Measurements from ENCODE around the gene PTPA. TPM values are rescaled to one million over a fixed set of nuclear protein-coding genes. Genes with fewer than 3 reads are reported as not detected.
A peak's percentile ranks its signal among the peaks of the same experiment; 100 is the strongest.

The PTPA gene
- polyA plus RNA-seq, 4 donors = 50.8 to 113 (median 60.8) TPM

DNA sequence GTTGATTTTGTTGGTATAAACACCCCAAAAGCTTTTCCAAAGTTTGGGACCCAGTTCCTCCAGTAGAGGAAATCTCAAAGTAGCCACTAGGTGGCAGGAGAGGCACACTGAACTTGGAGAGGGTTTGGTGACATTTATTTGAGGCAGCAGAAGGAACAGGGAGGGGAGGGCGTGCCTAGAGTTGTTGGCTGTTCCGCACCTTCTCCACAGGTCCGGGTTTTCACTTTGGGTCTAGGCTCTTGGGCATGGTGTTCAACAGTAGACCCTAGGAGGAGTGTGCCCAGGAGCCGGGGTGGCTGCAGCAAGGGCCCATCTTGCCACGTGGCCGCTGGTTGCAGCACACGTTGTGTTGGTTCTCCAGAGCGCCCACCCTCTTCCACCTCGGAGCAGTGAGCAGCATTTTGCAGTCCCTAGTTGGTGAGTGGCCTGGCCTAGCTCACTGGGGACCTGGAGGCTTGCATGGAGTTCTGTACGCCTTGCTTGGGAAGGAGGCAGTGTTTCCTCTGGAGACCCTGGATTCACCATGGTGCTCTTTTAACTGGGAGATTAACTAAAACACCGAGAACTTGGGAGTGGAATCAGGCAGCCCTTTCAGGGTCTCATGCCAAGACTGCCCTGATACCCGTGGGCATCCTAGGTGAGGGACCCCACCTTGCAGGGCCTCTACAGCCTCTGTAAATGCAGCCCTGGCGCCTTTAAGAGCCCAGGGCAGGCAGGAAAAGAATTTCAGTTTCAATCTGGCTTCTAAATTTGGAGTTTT is 28.2 kb downstream of the PTPA start:
- peak; percentile 88 to 92 for DNase-seq
- Histone ChIP-seq H3K4me3 (ENCODE audit: low read depth in 1 of 3, low read length in 3 of 3) (peak overlapping the region in 2 of 3 donors; percentile 38 to 40), H3K36me3 (ENCODE audit: control insufficient read depth in 3 of 3, insufficient read depth in 2 of 3, low read depth in 1 of 3, low read length in 3 of 3) (peaks cover 4 to 76% (median 11%) of the 10 kb centered on the region in 3 donors), H3K4me1 (ENCODE audit: control insufficient read depth in 3 of 3, insufficient read depth in 2 of 3, low read depth in 1 of 3, low read length in 2 of 3) (peaks cover 0 to 56% (median 14%) of the 10 kb centered on the region in 3 donors), H3K27me3 (ENCODE audit: control insufficient read depth in 3 of 3, insufficient read depth in 3 of 3, low read length in 3 of 3) (no peaks in the 10 kb centered on the region), H3K9me3 (ENCODE audit: control insufficient read depth in 2 of 2, insufficient read depth in 1 of 2, low read depth in 1 of 2, low read length in 1 of 2) (no peaks in the 10 kb centered on the region), H3K27ac (ENCODE audit: low read depth in 1 of 3, low read length in 2 of 3) (peak overlapping the region; percentile 91 to 100 (median 99))
- no peak for FAIRE-seq
- 6 to 12% (median 7%) methylated on average over 13 of the region's 13 CpGs for WGBS, 3 donors

GRCh38 chr9:129139993-129140396 is 28.8 kb downstream of the PTPA start:
- WGBS, 3 donors = 0 to 3% (median 1%) methylated on average over 11 of the region's 11 CpGs
- FAIRE-seq (no peak), DNase-seq (peak; percentile 91 to 95)
- Histone ChIP-seq H3K4me1 (ENCODE audit: control insufficient read depth in 3 of 3, insufficient read depth in 2 of 3, low read depth in 1 of 3, low read length in 2 of 3) (peaks cover 0 to 56% (median 14%) of the 10 kb centered on the region in 3 donors), H3K27me3 (ENCODE audit: control insufficient read depth in 3 of 3, insufficient read depth in 3 of 3, low read length in 3 of 3) (no peaks in the 10 kb centered on the region), H3K4me3 (ENCODE audit: low read depth in 1 of 3, low read length in 3 of 3) (peak overlapping the region in 2 of 3 donors; percentile 38 to 40), H3K36me3 (ENCODE audit: control insufficient read depth in 3 of 3, insufficient read depth in 2 of 3, low read depth in 1 of 3, low read length in 3 of 3) (peaks cover 0 to 74% (median 11%) of the 10 kb centered on the region in 3 donors), H3K27ac (ENCODE audit: low read depth in 1 of 3, low read length in 2 of 3) (peak overlapping the region; percentile 91 to 100 (median 99)), H3K9me3 (ENCODE audit: control insufficient read depth in 2 of 2, insufficient read depth in 1 of 2, low read depth in 1 of 2, low read length in 1 of 2) (no peaks in the 10 kb centered on the region)

GRCh38 chr9:129140397-129141065 is 29.3 kb downstream of the PTPA start:
- H3K4me3 ChIP-seq (ENCODE audit: low read depth in 1 of 3, low read length in 3 of 3) = peak overlapping the region in 2 of 3 donors; percentile 7 to 38
- DNase-seq (peak; percentile 45 to 73), FAIRE-seq (no peak)
- peak overlapping the region; percentile 91 to 100 (median 99) for H3K27ac ChIP-seq (ENCODE audit: low read depth in 1 of 3, low read length in 2 of 3)
- no peaks in the 10 kb centered on the region for H3K27me3 ChIP-seq (ENCODE audit: control insufficient read depth in 3 of 3, insufficient read depth in 3 of 3, low read length in 3 of 3)
- H3K36me3 ChIP-seq (ENCODE audit: control insufficient read depth in 3 of 3, insufficient read depth in 2 of 3, low read depth in 1 of 3, low read length in 3 of 3) = peaks cover 0 to 74% (median 11%) of the 10 kb centered on the region in 3 donors
- H3K4me1 ChIP-seq (ENCODE audit: control insufficient read depth in 3 of 3, insufficient read depth in 2 of 3, low read depth in 1 of 3, low read length in 2 of 3) = peaks cover 0 to 60% (median 14%) of the 10 kb centered on the region in 3 donors
- WGBS, 3 donors = 12 to 15% (median 13%) methylated on average over 8 of the region's 8 CpGs
- no peaks in the 10 kb centered on the region for H3K9me3 ChIP-seq (ENCODE audit: control insufficient read depth in 2 of 2, insufficient read depth in 1 of 2, low read depth in 1 of 2, low read length in 1 of 2)

DNA sequence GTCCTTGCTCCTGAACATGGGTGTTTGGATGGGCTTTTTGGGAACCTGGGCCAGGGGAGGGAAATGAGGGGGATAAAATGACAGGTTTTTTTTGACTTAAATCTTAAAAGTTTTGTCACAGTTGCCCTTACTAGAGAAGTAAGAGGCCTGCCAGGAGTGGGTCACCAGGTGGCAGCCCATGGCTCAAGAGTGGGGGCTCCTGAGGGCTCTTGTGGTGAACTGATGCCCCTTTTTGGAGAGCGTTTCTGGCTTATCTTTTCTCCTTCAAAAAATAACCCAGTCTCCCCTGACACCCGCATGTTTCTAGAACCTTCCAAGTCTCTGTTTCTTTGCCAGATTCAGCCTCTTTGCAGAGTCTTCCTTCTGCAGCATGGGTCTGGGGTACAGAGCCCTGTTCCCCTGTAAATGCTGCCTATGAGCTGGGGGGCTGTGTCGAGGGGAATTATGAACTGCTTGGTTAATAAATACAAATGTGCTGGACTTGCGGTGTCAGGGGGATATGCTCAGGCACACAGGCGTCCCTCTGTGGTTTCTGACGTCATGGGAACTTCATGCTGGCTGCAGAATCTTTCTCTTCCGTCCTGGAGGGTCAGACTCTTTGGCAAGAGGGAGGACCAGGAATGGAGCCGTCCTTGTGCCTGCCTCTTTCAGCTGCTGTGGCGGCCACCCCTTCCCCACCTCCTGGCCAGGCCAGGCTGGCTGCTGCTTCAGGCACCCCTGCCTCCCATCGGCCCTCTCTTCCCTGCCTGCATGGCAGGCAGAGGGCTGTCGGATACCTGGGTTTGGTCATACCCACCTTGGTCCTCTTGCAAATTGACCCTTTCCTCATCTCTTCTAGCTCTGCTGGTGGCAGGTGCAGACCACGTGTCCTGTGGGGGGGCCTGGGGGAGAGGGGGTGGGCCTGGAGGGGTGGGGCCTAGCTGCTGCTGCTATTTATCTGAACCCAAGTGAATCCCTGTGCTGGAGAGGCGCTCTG is 30.1 kb downstream of the PTPA start:
- peak; percentile 33 to 67 for DNase-seq
- no peak for FAIRE-seq
- Histone ChIP-seq H3K4me1 (ENCODE audit: control insufficient read depth in 3 of 3, insufficient read depth in 2 of 3, low read depth in 1 of 3, low read length in 2 of 3) (peaks cover 0 to 69% (median 14%) of the 10 kb centered on the region in 3 donors), H3K9me3 (ENCODE audit: control insufficient read depth in 2 of 2, insufficient read depth in 1 of 2, low read depth in 1 of 2, low read length in 1 of 2) (no peaks in the 10 kb centered on the region), H3K27ac (ENCODE audit: low read depth in 1 of 3, low read length in 2 of 3) (peak overlapping the region; percentile 69 to 100 (median 99)), H3K27me3 (ENCODE audit: control insufficient read depth in 3 of 3, insufficient read depth in 3 of 3, low read length in 3 of 3) (no peaks in the 10 kb centered on the region), H3K36me3 (ENCODE audit: control insufficient read depth in 3 of 3, insufficient read depth in 2 of 3, low read depth in 1 of 3, low read length in 3 of 3) (peaks cover 0 to 76% (median 8%) of the 10 kb centered on the region in 3 donors), H3K4me3 (ENCODE audit: low read depth in 1 of 3, low read length in 3 of 3) (peak overlapping the region in 1 of 3 donors; percentile 3)
- 22 to 61% (median 49%) methylated on average over 12 to 13 of the region's 13 CpGs for WGBS, 3 donors

DNA sequence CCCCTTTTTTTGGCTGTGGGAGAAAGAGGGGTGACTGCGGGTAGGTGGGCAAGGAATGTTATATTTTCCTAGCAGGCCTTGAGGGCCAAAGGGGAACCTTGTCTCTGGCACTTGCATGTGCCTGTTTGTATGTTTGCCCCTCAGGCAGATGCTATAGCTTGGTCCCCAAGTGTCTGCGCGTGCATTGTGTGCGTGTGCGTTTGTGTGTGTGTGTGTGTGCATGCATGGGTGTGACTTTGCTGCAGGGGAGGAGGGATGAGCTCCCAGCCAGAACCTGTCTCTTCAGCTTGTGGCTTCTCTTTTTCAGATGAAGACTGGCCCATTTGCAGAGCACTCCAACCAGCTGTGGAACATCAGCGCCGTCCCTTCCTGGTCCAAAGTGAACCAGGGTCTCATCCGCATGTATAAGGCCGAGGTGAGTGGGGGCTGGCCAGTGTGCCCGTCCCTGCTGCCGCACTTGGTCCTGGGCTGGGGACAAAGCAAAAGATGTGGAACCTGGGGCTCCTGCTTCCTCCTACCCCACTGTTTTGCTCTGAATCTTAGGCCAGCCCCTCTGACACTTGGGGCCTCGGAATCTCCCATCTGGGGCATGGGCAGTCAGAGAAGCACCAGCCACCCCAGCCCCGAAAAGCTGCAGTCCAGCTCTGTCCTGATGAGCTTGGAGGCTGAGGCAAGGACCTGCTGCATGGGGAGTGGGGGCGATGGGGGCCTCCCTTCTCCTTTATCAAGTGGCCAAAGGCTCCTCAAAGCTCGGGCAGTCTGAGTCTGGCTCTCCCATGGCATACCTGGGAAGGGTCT is 31.1 kb downstream of the PTPA start:
- no peak overlapping the region for H3K4me3 ChIP-seq (ENCODE audit: low read depth in 1 of 3, low read length in 3 of 3)
- peaks cover 0 to 73% (median 14%) of the 10 kb centered on the region in 3 donors for H3K4me1 ChIP-seq (ENCODE audit: control insufficient read depth in 3 of 3, insufficient read depth in 2 of 3, low read depth in 1 of 3, low read length in 2 of 3)
- FAIRE-seq = no peak
- WGBS, 3 donors = 67 to 87% (median 77%) methylated on average over 15 of the region's 15 CpGs
- no peaks in the 10 kb centered on the region for H3K27me3 ChIP-seq (ENCODE audit: control insufficient read depth in 3 of 3, insufficient read depth in 3 of 3, low read length in 3 of 3)
- peak overlapping the region in 2 of 3 donors; percentile 99 to 100 for H3K27ac ChIP-seq (ENCODE audit: low read depth in 1 of 3, low read length in 2 of 3)
- H3K9me3 ChIP-seq (ENCODE audit: control insufficient read depth in 2 of 2, insufficient read depth in 1 of 2, low read depth in 1 of 2, low read length in 1 of 2) = no peaks in the 10 kb centered on the region
- H3K36me3 ChIP-seq (ENCODE audit: control insufficient read depth in 3 of 3, insufficient read depth in 2 of 3, low read depth in 1 of 3, low read length in 3 of 3) = peaks cover 0 to 76% (median 4%) of the 10 kb centered on the region in 3 donors
- DNase-seq = no peak

DNA sequence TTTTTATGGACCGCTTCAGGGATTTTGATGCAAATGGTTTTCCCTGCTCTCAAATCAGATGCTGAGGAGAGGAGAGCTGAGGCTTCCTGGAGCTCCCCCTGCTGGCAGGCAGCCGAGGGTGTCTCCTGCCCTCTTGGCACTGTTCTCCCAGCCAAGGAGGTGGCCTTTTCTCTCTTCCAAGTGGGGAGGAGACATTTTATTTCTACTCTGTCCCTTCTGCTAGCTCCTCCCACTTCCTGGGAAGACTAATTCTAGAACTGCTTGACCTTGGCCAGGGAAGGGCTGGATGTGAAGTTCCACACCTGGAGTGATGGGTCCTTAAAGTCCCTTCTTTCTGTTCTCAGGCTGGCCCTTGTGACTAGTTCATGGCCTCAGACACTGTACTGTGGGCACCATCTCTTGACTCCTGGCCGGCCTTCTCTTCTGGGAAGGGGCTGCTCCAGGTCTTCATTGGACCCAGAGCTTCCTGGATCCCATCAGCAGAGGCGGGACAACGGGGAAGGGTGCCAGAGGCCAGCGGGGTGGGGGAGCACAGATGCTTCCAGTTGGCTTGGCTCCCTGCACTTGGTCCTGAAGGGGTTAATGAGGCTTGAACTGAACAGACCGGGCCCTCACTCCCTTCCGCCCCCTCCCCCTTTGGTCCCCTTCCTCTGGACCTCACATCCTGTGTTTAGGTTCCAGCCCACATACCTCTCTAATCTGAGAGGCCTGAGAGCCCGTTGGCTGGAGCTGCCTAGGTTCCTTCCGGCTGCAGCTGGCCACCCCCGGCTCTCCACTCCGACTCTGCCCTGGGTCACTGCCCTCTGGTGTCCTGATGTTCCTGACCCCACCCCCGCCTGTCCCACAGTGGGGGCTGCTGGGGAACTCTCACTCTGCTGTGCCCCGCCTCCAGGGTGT is 32.1 kb downstream of the PTPA start:
- H3K9me3 ChIP-seq (ENCODE audit: control insufficient read depth in 2 of 2, insufficient read depth in 1 of 2, low read depth in 1 of 2, low read length in 1 of 2) = no peaks in the 10 kb centered on the region
- FAIRE-seq = no peak
- no peaks in the 10 kb centered on the region for H3K27me3 ChIP-seq (ENCODE audit: control insufficient read depth in 3 of 3, insufficient read depth in 3 of 3, low read length in 3 of 3)
- WGBS, 3 donors = 46 to 66% (median 59%) methylated on average over 13 to 14 of the region's 14 CpGs
- DNase-seq = peak; percentile 84 to 89
- peaks cover 0 to 69% (median 14%) of the 10 kb centered on the region in 3 donors for H3K4me1 ChIP-seq (ENCODE audit: control insufficient read depth in 3 of 3, insufficient read depth in 2 of 3, low read depth in 1 of 3, low read length in 2 of 3)
- no peak overlapping the region for H3K4me3 ChIP-seq (ENCODE audit: low read depth in 1 of 3, low read length in 3 of 3)
- peaks cover 0 to 76% (median 4%) of the 10 kb centered on the region in 3 donors for H3K36me3 ChIP-seq (ENCODE audit: control insufficient read depth in 3 of 3, insufficient read depth in 2 of 3, low read depth in 1 of 3, low read length in 3 of 3)
- H3K27ac ChIP-seq (ENCODE audit: low read depth in 1 of 3, low read length in 2 of 3) = peak overlapping the region; percentile 41 to 100 (median 99)

- FAIRE-seq = no peak
- Histone ChIP-seq H3K4me3 (ENCODE audit: low read depth in 1 of 3, low read length in 3 of 3) (no peak overlapping the region), H3K9me3 (ENCODE audit: control insufficient read depth in 2 of 2, insufficient read depth in 1 of 2, low read depth in 1 of 2, low read length in 1 of 2) (no peaks in the 10 kb centered on the region), H3K27ac (ENCODE audit: low read depth in 1 of 3, low read length in 2 of 3) (peak overlapping the region; percentile 56 to 72 (median 71)), H3K4me1 (ENCODE audit: control insufficient read depth in 3 of 3, insufficient read depth in 2 of 3, low read depth in 1 of 3, low read length in 2 of 3) (peaks cover 0 to 51% (median 11%) of the 10 kb centered on the region in 3 donors), H3K36me3 (ENCODE audit: control insufficient read depth in 3 of 3, insufficient read depth in 2 of 3, low read depth in 1 of 3, low read length in 3 of 3) (peaks cover 0 to 87% (median 4%) of the 10 kb centered on the region in 3 donors), H3K27me3 (ENCODE audit: control insufficient read depth in 3 of 3, insufficient read depth in 3 of 3, low read length in 3 of 3) (no peaks in the 10 kb centered on the region)
- WGBS, 3 donors = 63 to 86% (median 83%) methylated on average over 2 of the region's 2 CpGs
- no peak for DNase-seq
Observed at GRCh38 chr9:129145316-129145715, 34.1 kb downstream of the PTPA start.

Measured in small intestine (tissue), 7 donors.